ENCODE results near the gene MARCHF3.

GRCh38 chr5:127024821-127025220, 5.5 kb downstream of the MARCHF3 start:
- TF ChIP-seq POLR2A (IDR thresholded peaks at IDR 0.05; ENCODE audit: low read length): no peak
- TF ChIP-seq GATA1 (IDR thresholded peaks at IDR 0.05; ENCODE audit: low read depth, low read length): no peak

All from erythroblast (primary cell).